GM12873 (cell line): ENCODE data around the gene DPP7.

Experiments used
- TF ChIP-seq, protein P1 (sequence below): IDR thresholded peaks from 2 replicates; pipeline ENCODE4 v1.5.1; 2012; ENCODE audit warnings: low read depth, mild to moderate bottlenecking, moderate library complexity, low read length, control low read depth; ENCODE audit not compliant: insufficient read depth; ENCODE audit errors: missing control alignments

Gene DPP7

DNA sequence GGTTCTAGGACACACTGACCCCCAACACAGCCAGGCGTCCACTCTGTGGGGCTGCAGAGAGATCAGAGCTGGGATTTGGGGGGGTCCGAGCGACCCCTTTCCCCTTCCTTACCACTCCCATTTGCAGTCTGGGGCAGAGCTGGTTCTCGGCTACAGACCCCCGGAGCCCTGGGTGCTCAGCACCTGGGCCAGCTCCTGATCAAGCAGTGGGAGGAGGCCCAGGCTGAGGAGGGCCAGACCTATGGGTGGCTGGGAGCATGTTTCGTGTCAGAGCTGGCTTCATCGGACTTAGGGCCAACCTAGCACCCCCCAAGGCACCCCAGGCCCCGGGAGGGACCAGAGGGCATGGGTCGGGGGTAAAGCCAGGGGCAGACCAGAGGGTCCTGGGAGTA lies 32.0 kb upstream of the DPP7 start:
- TF ChIP-seq, protein P1, sequence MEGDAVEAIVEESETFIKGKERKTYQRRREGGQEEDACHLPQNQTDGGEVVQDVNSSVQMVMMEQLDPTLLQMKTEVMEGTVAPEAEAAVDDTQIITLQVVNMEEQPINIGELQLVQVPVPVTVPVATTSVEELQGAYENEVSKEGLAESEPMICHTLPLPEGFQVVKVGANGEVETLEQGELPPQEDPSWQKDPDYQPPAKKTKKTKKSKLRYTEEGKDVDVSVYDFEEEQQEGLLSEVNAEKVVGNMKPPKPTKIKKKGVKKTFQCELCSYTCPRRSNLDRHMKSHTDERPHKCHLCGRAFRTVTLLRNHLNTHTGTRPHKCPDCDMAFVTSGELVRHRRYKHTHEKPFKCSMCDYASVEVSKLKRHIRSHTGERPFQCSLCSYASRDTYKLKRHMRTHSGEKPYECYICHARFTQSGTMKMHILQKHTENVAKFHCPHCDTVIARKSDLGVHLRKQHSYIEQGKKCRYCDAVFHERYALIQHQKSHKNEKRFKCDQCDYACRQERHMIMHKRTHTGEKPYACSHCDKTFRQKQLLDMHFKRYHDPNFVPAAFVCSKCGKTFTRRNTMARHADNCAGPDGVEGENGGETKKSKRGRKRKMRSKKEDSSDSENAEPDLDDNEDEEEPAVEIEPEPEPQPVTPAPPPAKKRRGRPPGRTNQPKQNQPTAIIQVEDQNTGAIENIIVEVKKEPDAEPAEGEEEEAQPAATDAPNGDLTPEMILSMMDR, result no peak

DNA sequence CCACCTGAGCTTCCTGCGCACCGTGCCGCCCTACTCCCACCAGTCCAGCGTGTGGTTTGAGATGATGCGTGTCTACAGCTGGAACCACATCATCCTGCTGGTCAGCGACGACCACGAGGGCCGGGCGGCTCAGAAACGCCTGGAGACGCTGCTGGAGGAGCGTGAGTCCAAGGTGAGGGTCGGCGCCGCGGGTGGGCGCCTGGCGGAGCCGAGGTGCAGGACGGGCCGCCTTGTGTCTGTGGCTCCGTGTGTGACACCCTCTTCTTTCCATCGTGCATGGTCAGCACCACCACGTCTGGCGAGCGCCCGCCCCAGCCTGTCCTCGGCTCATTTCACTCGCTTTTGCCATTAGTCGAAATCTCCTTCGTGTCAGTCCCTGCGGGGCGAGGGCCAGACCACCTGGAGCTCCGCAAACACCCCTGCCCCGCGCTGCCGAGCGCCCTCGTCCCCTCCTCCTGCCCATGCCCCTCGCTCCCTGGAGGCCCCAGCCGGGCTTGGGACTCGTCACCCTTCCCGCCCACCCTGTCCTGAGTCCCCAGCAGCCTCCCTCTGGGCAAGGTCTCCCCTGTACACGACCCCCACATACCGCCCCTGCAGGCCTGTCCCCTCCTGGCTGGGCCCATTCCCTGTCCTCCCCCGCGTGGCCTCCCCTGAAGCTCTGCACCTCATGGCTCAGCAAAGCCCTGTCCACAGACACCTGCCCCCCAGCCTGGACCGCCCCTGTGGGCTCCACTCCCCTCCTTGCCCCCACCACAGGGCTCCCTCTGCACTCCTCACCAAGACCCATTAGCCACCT lies 31.4 kb upstream of the DPP7 start:
- TF ChIP-seq, protein P1, result no peak

DNA sequence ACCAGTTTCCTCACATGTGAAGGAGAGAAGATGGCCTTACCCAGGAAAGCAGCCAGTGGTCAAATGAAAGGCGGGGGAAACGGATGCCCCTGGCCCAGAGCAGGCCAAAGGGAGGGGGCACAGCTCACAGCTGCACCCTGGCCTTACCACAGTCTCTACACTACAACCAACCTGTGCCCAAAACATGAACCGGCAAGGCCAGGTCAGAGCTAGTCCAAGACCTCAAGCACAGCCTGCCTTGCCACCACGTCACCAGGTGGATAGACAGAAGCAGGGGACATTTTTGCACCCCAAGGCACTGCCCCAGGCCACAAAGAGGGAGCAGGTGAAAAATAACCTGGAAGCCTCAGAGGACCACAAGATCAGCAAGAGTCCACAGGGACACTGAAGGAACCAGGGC lies 28.9 kb upstream of the DPP7 start:
- TF ChIP-seq, protein P1, result no peak

GRCh38 chr9:137141976-137142936 lies 27.7 kb upstream of the DPP7 start:
- TF ChIP-seq, protein P1, result no peak

GRCh38 chr9:137141050-137141810 lies 26.7 kb upstream of the DPP7 start:
- TF ChIP-seq, protein P1, result no peak

DNA sequence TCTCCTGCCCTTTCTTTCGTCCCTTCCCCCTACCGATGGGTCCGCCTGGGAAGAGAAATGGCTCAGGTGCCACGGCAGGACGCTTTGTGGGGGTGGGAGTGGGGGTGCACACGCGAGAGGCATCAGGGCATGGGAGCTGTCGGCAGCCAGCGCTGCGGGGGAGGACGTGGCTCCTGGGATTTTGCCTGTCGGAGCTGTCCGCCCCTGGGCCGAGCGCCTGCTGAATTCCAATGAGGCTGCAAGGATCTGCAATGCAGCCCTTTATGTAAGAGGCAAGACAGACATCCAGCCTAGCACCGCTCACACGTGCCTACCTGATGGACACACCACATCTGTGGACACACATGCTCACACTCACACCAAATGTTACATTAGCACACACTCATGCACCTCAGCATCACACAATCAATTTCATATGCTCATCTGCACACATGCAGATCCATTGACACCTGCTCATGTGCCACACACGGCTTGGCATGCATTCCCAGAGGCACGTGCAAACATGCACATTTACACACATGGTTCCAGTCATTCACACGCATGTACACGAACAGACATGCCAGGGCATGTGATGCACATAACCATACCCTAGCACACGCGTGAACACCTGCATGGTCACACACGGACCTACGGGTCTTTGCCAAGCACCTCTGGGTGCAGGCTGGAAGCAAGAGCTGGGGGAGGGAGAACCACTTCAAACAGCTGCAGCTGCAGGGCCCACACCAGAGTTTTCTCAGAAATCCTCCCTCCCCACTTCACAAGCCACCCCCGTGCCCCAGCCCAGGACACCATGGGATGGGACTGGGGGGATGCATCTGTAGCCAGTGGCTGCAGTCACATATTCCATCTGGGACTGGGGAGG lies 25.8 kb upstream of the DPP7 start:
- TF ChIP-seq, protein P1, result no peak
